ENCODE data around the gene ARL6IP1. TPM values are rescaled to one million over a fixed set of nuclear protein-coding genes. Genes with fewer than 3 reads are reported as not detected.

Gene ARL6IP1
- total RNA-seq, 2 experiments from 2014 or later = 97.0 to 97.3 TPM

- Mint-ChIP-seq H3K27me3 (no peaks in the 10 kb centered on the region), H3K9me3 (no peaks in the 10 kb centered on the region), H3K27ac (no peak overlapping the region), H3K36me3 (ENCODE audit: low read depth) (peaks cover 46% of the 10 kb centered on the region), H3K4me1 (ENCODE audit: low read depth) (peaks cover 12% of the 10 kb centered on the region), H3K4me3 (no peak overlapping the region)
- ATAC-seq (no peak), DNase-seq (no peak)
- CTCF ChIA-PET = interaction anchor here (1.9 kb wide), 1 partner anchor 8 kb away, joined by 6 read pairs; the partner anchor contains the start of gene ARL6IP1
- intact Hi-C loops (cut with micrococcal nuclease) = no loop called here
- no peak for TF ChIP-seq CTCF (IDR thresholded peaks at IDR 0.05)
- POLR2A ChIA-PET = interaction anchor here (0.5 kb wide), 1 partner anchor 12 kb away, joined by 3 read pairs; no protein-coding TSS in a partner anchor
These were observed 7.8 kb upstream of the ARL6IP1 start for GRCh38 chr16:18809165-18809564.

DNA sequence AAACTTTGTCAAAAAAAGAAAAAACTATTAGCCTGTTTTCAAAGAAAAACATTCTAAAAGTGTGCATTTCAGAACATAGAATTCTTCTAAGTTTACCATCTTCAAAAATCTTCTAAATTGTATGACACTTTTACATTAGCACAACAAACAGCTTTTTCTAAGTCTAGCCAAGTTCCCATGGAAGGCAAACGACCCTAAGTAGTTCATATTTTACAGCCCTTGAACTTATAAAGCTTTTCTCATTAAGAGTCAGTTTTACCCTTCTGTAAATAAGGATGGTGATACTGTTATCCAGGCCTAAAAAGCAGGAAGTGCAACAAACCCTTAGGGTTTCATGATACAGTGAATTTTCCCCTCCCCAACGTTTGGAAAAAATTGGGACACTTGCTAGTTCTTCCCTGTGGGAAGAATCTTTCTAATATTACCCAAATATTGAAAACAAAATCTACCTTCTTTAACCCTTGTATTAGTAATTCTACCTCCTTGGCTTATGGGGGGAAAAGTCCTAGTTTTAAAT lies 4.0 kb upstream of the ARL6IP1 start:
- no peaks in the 10 kb centered on the region for H3K27me3 Mint-ChIP-seq
- no peaks in the 10 kb centered on the region for H3K9me3 Mint-ChIP-seq
- H3K27ac Mint-ChIP-seq = peak overlapping the region; percentile 75
- peaks cover 31% of the 10 kb centered on the region for H3K4me1 Mint-ChIP-seq (ENCODE audit: low read depth)
- no peak for TF ChIP-seq CTCF (IDR thresholded peaks at IDR 0.05)
- ChIA-PET POLR2A (interaction anchor here (0.8 to 9.0 kb wide), 3 partner anchors 17 to 28 kb away, joined by 3 to 210 read pairs (median 3); partner anchors contain the start of gene RPS15A), CTCF (interaction anchor here (1.4 to 5.2 kb wide), 2 partner anchors 12 to 30 kb away, joined by 4 to 59 read pairs; no protein-coding TSS in a partner anchor)
- peaks cover 41% of the 10 kb centered on the region for H3K36me3 Mint-ChIP-seq (ENCODE audit: low read depth)
- ATAC-seq (no peak), DNase-seq (no peak)
- H3K4me3 Mint-ChIP-seq = no peak overlapping the region
- intact Hi-C loops (cut with micrococcal nuclease) = no loop called here

DNA sequence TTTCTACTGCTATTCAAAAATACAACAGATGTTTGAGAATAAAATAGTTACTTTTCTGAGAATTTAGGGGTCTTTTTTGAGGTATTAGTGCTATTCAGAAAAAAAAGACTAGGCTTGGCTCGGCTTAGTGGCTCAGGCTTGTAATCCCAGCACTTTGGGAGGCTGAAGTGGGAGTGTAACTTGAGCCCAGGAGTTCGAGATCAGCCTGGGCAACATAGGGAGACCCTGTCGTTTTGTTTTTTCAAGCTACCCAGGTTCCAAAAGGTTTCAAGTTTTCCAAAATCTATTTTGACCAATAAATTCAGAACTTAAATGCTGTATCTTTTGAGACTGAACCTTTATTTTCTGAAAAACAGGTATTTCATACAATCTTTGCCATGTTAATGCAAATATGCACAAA lies 3.2 kb upstream of the ARL6IP1 start:
- Mint-ChIP-seq H3K9me3 (no peaks in the 10 kb centered on the region), H3K4me3 (no peak overlapping the region), H3K4me1 (ENCODE audit: low read depth) (peaks cover 39% of the 10 kb centered on the region), H3K27ac (peak overlapping the region; percentile 75), H3K36me3 (ENCODE audit: low read depth) (peaks cover 42% of the 10 kb centered on the region), H3K27me3 (no peaks in the 10 kb centered on the region)
- intact Hi-C loops (cut with micrococcal nuclease) = no loop called here
- POLR2A ChIA-PET = interaction anchor here (1.0 to 9.0 kb wide), 3 partner anchors 13 to 31 kb away, joined by 3 to 210 read pairs (median 4); partner anchors contain the start of gene RPS15A
- no peak for ATAC-seq
- DNase-seq = no peak
- CTCF ChIA-PET = interaction anchor here (0.8 to 6.5 kb wide), 6 partner anchors 13 to 44 kb away, joined by 3 to 59 read pairs (median 5); partner anchors contain the start of gene RPS15A
- TF ChIP-seq CTCF (IDR thresholded peaks at IDR 0.05) = no peak

- H3K27me3 Mint-ChIP-seq = no peaks in the 10 kb centered on the region
- peak overlapping the region; percentile 20 for H3K4me3 Mint-ChIP-seq
- POLR2A ChIA-PET = interaction anchor here (1.0 to 9.0 kb wide), 3 partner anchors 14 to 32 kb away, joined by 3 to 210 read pairs (median 4); partner anchors contain the start of gene RPS15A
- CTCF ChIA-PET = interaction anchor here (0.7 to 6.5 kb wide), 8 partner anchors 13 to 166 kb away, joined by 3 to 59 read pairs (median 4); partner anchors contain the start of gene RPS15A
- peaks cover 38% of the 10 kb centered on the region for H3K36me3 Mint-ChIP-seq (ENCODE audit: low read depth)
- no peaks in the 10 kb centered on the region for H3K9me3 Mint-ChIP-seq
- DNase-seq = no peak
- ATAC-seq = no peak
- H3K4me1 Mint-ChIP-seq (ENCODE audit: low read depth) = peaks cover 44% of the 10 kb centered on the region
- intact Hi-C loops (cut with micrococcal nuclease) = no loop called here
- peak overlapping the region; percentile 75 for H3K27ac Mint-ChIP-seq
- TF ChIP-seq CTCF (IDR thresholded peaks at IDR 0.05) = no peak
These were observed 2.5 kb upstream of the ARL6IP1 start for GRCh38 chr16:18803569-18804462.

Data from activated CD8-positive, alpha-beta T cell treated with anti-CD3 and anti-CD28 coated beads for 36 hours (primary cell).